K562 (cell line): ENCODE measurements around the gene PMF1. TPM values are rescaled to one million over a fixed set of nuclear protein-coding genes. Genes with fewer than 3 reads are reported as not detected.

Experiments
- ATAC-seq: fragments of 200-7000 bp; cut with Tn5 transposase; 3 replicates; pipeline ENCODE4 v1.9.1; 2020; ENCODE audit warnings: moderate library complexity
- BruUV-seq: library from RNA; stranded (reverse); fragments of 400-500 nt; replicated peaks from 2 replicates; lab custom pipeline; 2021; lab: Mats Ljungman, UMichigan
- CTCF ChIA-PET: fragments of 300-600 bp; formaldehyde crosslinking; extraction: SDS; loops from one replicate; lab custom pipeline; 2021; ENCODE audit warnings: low intra/inter-chr PET ratio; lab: Yijun Ruan, JAX
- POLR2A ChIA-PET: fragments of 300-600, 350-650 bp; sonication (Branson Sonifier 250); formaldehyde crosslinking; extraction: SDS; loops from one replicate; lab custom pipeline; 2021; ENCODE audit warnings: antibody characterized with exemption, inconsistent platforms; lab: Yijun Ruan, JAX
- DNase-seq, 4 experiments: peaks; one replicate each; pipeline versions ENCODE4 v3.0.0 to v3.0.0-alpha.2; 2011 to 2018; ENCODE audit warnings: low spot score in 3 of 4, mixed read lengths in 3 of 4; ENCODE audit errors: extremely low read depth in 1 of 4
- FAIRE-seq: peaks from 2 replicates; lab custom pipeline; 2011; peaks lifted over from hg19 to GRCh38; lab: Jason Lieb, UNC
- H2AFZ ChIP-seq: 2 replicates; pipeline ENCODE4 v1.6.0; 2011; ENCODE audit warnings: low read depth, low read length, control low read depth, inconsistent platforms
- H3K27ac ChIP-seq: fragments of 200-600 bp; 3 replicates; pipeline ENCODE4 v1.8.0; 2011; ENCODE audit warnings: low read depth, mild to moderate bottlenecking, control low read depth, inconsistent platforms, low read length, moderate library complexity, mixed read lengths; ENCODE audit errors: extremely low read depth
- H3K27me3 ChIP-seq, 2 experiments: fragments of 300-600 bp in 1 of 2; 2 replicates in 1 of 2; 3 replicates in 1 of 2; pipeline versions ENCODE4 v1.6.0 to v1.8.0; 2011; ENCODE audit warnings: inconsistent platforms in 2 of 2, low read length in 2 of 2, mild to moderate bottlenecking in 1 of 2, mixed read lengths in 1 of 2, moderate library complexity in 1 of 2; ENCODE audit not compliant: control insufficient read depth in 2 of 2, insufficient read depth in 2 of 2
- H3K36me3 ChIP-seq: fragments of 300-600 bp; 3 replicates; pipeline ENCODE4 v1.8.0; 2011; ENCODE audit warnings: mild to moderate bottlenecking, low read length, inconsistent platforms; ENCODE audit not compliant: control insufficient read depth, insufficient read depth
- H3K4me1 ChIP-seq, 2 experiments: fragments of 200-600 bp in 1 of 2; replicated peaks in 1 of 2; 2 replicates in 1 of 2; 3 replicates in 1 of 2; pipeline versions ENCODE4 v1.5.1 to v1.8.0; 2011; ENCODE audit warnings: inconsistent platforms in 2 of 2, low read length in 2 of 2, mild to moderate bottlenecking in 1 of 2, mixed read lengths in 1 of 2, moderate library complexity in 1 of 2; ENCODE audit not compliant: control insufficient read depth in 2 of 2, insufficient read depth in 2 of 2
- H3K4me2 ChIP-seq: 2 replicates; pipeline ENCODE4 v1.6.1; 2011; ENCODE audit warnings: low read length, control low read depth, inconsistent platforms, mixed read lengths; ENCODE audit not compliant: insufficient read depth
- H3K4me3 ChIP-seq: fragments of 200-600 bp; sonication (generic), shearing (Covaris generic); 2 replicates; pipeline ENCODE4 v1.5.1; 2016; ENCODE audit warnings: control low read depth, inconsistent platforms
- H3K79me2 ChIP-seq: fragments of 200-600 bp; 3 replicates; pipeline ENCODE4 v1.8.0; 2011; ENCODE audit warnings: low read length, inconsistent platforms; ENCODE audit not compliant: control insufficient read depth, insufficient read depth
- H3K9ac ChIP-seq, 2 experiments: 2 replicates each; pipeline versions ENCODE4 v1.6.0 to v1.6.1; 2011; ENCODE audit warnings: low read depth in 2 of 2, low read length in 2 of 2, control low read depth in 1 of 2, inconsistent platforms in 1 of 2, mild to moderate bottlenecking in 1 of 2, mixed read lengths in 1 of 2; ENCODE audit not compliant: insufficient read depth in 1 of 2
- H3K9me1 ChIP-seq: one replicate; pipeline ENCODE4 v1.6.0; 2011; ENCODE audit warnings: inconsistent platforms, mild to moderate bottlenecking, low read length, moderate library complexity; ENCODE audit not compliant: control insufficient read depth, insufficient read depth
- H3K9me3 ChIP-seq: replicated peaks from 2 replicates; pipeline ENCODE4 v1.5.1; 2011; ENCODE audit warnings: low read depth, low read length, inconsistent platforms; ENCODE audit not compliant: control insufficient read depth, insufficient read depth
- H4K20me1 ChIP-seq: replicated peaks from 2 replicates; pipeline ENCODE4 v1.6.1; 2011; ENCODE audit warnings: low read length, inconsistent platforms, mixed read lengths; ENCODE audit not compliant: control insufficient read depth, insufficient read depth
- CHD2 ChIP-seq: IDR thresholded peaks from 2 replicates; pipeline ENCODE4 v1.6.1; 2011; ENCODE audit warnings: low read depth, low read length
- CHD4 ChIP-seq: fragments of 200-600 bp; sonication (generic); IDR thresholded peaks from 3 replicates; pipeline ENCODE4 v1.6.1; 2012; ENCODE audit warnings: low read depth, mild to moderate bottlenecking, mixed read lengths, low read length, inconsistent platforms; ENCODE audit not compliant: insufficient read depth, insufficient replicate concordance, poor library complexity, severe bottlenecking
- ELF1 ChIP-seq: fragments of 200-800 bp; sonication (Bioruptor generic); IDR thresholded peaks from 2 replicates; pipeline ENCODE4 v1.6.1; 2016; ENCODE audit warnings: missing genetic modification characterization, missing compliant biosample characterization
- HIVEP1 ChIP-seq: fragments of 250-450 bp; sonication (Bioruptor Pico); IDR thresholded peaks from 2 replicates; pipeline ENCODE4 v1.4.0; 2020; ENCODE audit warnings: mild to moderate bottlenecking
- SUPT5H ChIP-seq: fragments of 450-650 bp; IDR thresholded peaks from 2 replicates; pipeline ENCODE4 v1.6.1; 2016
- ZNF311 ChIP-seq: fragments of 250-450 bp; sonication (Bioruptor Pico); IDR thresholded peaks from 2 replicates; pipeline ENCODE4 v1.4.0; 2020; ENCODE audit warnings: mild to moderate bottlenecking, moderate library complexity
- ZNF431 ChIP-seq: sonication (generic); formaldehyde crosslinking; IDR thresholded peaks from 2 replicates; pipeline ENCODE4 v1.8.0; 2022; ENCODE audit warnings: mild to moderate bottlenecking, missing genetic modification reagents
- WGBS: fragments of 100-300 bp; shearing (Covaris generic); methylation state at CpG from one replicate; pipeline ENCODE4 v1.1.6; 2016; ENCODE audit warnings: low coverage, mixed read lengths; ENCODE audit not compliant: insufficient coverage; ENCODE audit errors: missing lambda C conversion rate; 5-methylcytosine and 5-hydroxymethylcytosine counted together
- in situ Hi-C: fragments of 300-500 bp; cut with MboI; formaldehyde crosslinking; loops from 4 replicates; pipeline ENCODE4 v1.15.0; 2018; ENCODE audit warnings: inconsistent platforms, mixed read lengths
- intact Hi-C: fragments of 100-400 bp; cut with micrococcal nuclease; formaldehyde crosslinking; loops from 2 replicates; pipeline ENCODE4 v1.14.2; 2022
- polyA plus RNA-seq, 8 experiments: library from polyadenylated mRNA; depleted of rRNA in 4 of 8; stranded (reverse) in 5 of 8; unstranded in 3 of 8; fragments of >200 nt; fragmentation: Nextera tagmentation in 2 of 8; fragmentation: Illumina TruSeq in 1 of 8; extraction: Ambion mirVana in 2 of 8; extraction: Trizol in 1 of 8; gene quantifications; 2 replicates each; pipeline versions ENCODE4 v1.2.1 to v1.2.3, GENCODE V29; 2011 to 2014; ENCODE audit warnings: inconsistent platforms in 1 of 8, missing spikeins in 1 of 8
- total RNA-seq, 7 experiments: library from RNA; depleted of rRNA in 6 of 7; stranded (reverse); fragments of >200 nt in 6 of 7; fragmentation: Illumina TruSeq in 2 of 7; extraction: Trizol in 2 of 7; gene quantifications; 2 replicates each; pipeline versions ENCODE4 v1.2.1 to v1.2.3, GENCODE V29; 2011 to 2021; ENCODE audit warnings: low replicate concordance in 1 of 7
- TF ChIP-seq, protein P1 (sequence below): fragments of 200-800 bp; sonication (Bioruptor generic); IDR thresholded peaks from 2 replicates; pipeline ENCODE4 v1.6.1; 2017; ENCODE audit warnings: missing genetic modification characterization, missing compliant biosample characterization

PMF1 gene
- total and polyA plus RNA-seq, 9 of the 15 experiments (the other 6 are each of a cell fraction or from before 2014, with no cell fraction given) = 9.4 to 92.9 (median 71.0) TPM

DNA sequence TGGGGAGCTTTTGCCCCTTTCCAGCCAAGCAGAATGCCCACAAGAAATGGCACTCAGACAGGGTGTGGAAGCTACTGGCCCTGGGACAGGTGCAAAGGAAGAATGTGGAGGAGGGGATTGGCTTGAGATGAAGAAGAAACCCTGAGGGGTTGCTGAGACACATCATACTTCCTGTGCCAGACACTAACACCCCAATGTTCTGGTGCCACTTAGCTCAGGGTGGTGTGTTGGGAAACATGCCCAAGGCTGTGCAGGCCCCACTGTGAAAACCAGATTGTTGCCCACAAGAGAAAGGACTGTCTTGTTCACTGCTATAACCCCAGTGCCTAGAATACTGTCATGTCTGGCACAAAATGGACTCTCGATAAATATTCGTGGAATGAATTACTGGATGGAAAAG lies 44.9 kb downstream of the PMF1 start:
- H3K9ac ChIP-seq = peak overlapping the region in 1 of 2 experiments; percentile 61; a peak in 1 of 4 replicates
- no peaks in the 10 kb centered on the region for H3K9me1 ChIP-seq
- intact Hi-C loops = no loop called here
- peaks cover 86% of the 10 kb centered on the region for H3K36me3 ChIP-seq
- H3K4me2 ChIP-seq = no peak overlapping the region
- FAIRE-seq = no peak
- H3K4me3 ChIP-seq = no peak overlapping the region
- TF ChIP-seq SUPT5H (no peak), ZNF311 (CRISPR knock-in tag) (no peak), CHD4 (no peak), ELF1 (tag) (no peak), CHD2 (no peak), ZNF431 (CRISPR knock-in tag) (no peak), HIVEP1 (CRISPR knock-in tag) (no peak)
- TF ChIP-seq, protein P1, sequence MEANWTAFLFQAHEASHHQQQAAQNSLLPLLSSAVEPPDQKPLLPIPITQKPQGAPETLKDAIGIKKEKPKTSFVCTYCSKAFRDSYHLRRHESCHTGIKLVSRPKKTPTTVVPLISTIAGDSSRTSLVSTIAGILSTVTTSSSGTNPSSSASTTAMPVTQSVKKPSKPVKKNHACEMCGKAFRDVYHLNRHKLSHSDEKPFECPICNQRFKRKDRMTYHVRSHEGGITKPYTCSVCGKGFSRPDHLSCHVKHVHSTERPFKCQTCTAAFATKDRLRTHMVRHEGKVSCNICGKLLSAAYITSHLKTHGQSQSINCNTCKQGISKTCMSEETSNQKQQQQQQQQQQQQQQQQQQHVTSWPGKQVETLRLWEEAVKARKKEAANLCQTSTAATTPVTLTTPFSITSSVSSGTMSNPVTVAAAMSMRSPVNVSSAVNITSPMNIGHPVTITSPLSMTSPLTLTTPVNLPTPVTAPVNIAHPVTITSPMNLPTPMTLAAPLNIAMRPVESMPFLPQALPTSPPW (CRISPR knock-in tag) = no peak
- TF ChIP-seq, all 486 proteins: peak for 0
- Histone ChIP-seq H4K20me1 (no peaks in the 10 kb centered on the region), H2AFZ (no peak overlapping the region), H3K27ac (peak overlapping the region; percentile 59; the same call in 2 of the 3 replicates), H3K9me3 (no peaks in the 10 kb centered on the region), H3K4me1 (peaks cover 10 to 13% of the 10 kb centered on the region in 2 experiments; a peak in 4 of 5 replicates), H3K79me2 (no peaks in the 10 kb centered on the region), H3K27me3 (no peaks in the 10 kb centered on the region)
- DNase-seq (no peak), ATAC-seq (no peak)
- in situ Hi-C loops = no loop called here
- ChIA-PET POLR2A (interaction anchor here (0.6 to 1.8 kb wide), 5 partner anchors 11 to 212 kb away, joined by 3 to 6 read pairs (median 4); partner anchors contain the start of genes SMG5 and TMEM79), CTCF (no interaction called here)
- WGBS = 69% methylated on average over 2 of the region's 2 CpGs
- BruUV-seq = no TSS peak
